ENCODE data around the gene FMN2. TPM values are rescaled to one million over a fixed set of nuclear protein-coding genes. Genes with fewer than 3 reads are reported as not detected.

Gene FMN2
- total RNA-seq, 4 donors from 2014 or later, result 3.6 to 35.5 (median 5.6) TPM

DNA sequence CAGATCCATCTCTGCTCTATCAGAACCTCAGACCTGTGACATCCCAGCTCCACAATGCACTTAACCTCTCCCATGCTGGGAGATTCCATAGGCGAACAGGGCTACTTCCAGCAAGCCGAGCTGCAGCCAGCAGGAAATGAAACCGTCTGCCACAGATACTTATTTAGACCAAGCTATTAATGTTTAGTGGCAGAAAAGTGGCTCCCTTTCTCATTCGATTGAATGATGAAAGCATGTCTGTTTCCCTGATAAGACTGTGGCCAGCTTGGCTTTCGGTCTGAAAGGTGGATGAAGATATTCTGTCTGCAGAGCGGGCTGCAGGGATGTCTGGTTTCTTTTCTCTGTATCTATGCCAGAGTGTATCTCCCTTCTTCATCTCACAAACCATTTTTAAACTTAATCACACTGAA lies 373.9 kb downstream of the FMN2 start:
- in situ Hi-C loops (cut with MboI; ENCODE audit: low pct_ligation_motif_present in 1 of 4, low pct_unique_long_range_greater_than_20kb in 1 of 4, low sequenced_read_pairs in 3 of 4) (no loop called here), intact Hi-C loops (cut with DNase I; ENCODE audit: low total_unique reads) (no loop called here)
- peak overlapping the region in 1 of 4 donors; percentile 18 for H3K4me3 ChIP-seq
- 48 to 59% methylated on average over 6 of the region's 6 CpGs for WGBS, 2 donors (ENCODE audit: low coverage in 1 of 2)
- no peak overlapping the region for H3K27ac ChIP-seq
- DNase-seq, result no peak
- H3K9me3 ChIP-seq, result no peaks in the 10 kb centered on the region
- TF ChIP-seq POLR2AphosphoS5 (IDR thresholded peaks at IDR 0.05) (no peak), POLR2A (IDR thresholded peaks at IDR 0.05) (no peak), EP300 (IDR thresholded peaks at IDR 0.05; ENCODE audit: low read depth) (no peak)
- TF ChIP-seq, protein P1, sequence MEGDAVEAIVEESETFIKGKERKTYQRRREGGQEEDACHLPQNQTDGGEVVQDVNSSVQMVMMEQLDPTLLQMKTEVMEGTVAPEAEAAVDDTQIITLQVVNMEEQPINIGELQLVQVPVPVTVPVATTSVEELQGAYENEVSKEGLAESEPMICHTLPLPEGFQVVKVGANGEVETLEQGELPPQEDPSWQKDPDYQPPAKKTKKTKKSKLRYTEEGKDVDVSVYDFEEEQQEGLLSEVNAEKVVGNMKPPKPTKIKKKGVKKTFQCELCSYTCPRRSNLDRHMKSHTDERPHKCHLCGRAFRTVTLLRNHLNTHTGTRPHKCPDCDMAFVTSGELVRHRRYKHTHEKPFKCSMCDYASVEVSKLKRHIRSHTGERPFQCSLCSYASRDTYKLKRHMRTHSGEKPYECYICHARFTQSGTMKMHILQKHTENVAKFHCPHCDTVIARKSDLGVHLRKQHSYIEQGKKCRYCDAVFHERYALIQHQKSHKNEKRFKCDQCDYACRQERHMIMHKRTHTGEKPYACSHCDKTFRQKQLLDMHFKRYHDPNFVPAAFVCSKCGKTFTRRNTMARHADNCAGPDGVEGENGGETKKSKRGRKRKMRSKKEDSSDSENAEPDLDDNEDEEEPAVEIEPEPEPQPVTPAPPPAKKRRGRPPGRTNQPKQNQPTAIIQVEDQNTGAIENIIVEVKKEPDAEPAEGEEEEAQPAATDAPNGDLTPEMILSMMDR (IDR thresholded peaks at IDR 0.05), result no peak
- H3K27me3 ChIP-seq, result no peaks in the 10 kb centered on the region
- peaks cover 0 to 17% (median 7%) of the 10 kb centered on the region in 4 donors for H3K4me1 ChIP-seq
- no peaks in the 10 kb centered on the region for H3K36me3 ChIP-seq

DNA sequence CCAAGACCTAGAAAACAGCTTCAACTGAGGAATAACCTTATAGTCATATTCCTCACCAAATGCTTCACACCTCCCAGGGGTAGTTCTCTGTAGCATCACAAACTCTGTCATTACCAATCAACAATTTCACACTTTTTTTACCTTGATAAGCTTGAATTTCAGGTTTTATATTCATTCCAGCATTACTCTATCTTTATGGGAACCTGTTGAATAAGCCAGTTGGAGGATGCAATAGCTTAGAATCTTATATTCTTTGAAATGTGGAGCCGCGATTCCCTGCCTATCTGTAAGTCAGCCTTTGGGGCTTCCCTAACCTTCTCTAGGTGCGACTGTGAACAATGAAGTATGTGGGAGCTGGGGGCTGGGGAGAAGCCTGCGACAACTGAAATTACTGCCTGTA lies 374.8 kb downstream of the FMN2 start:
- no peaks in the 10 kb centered on the region for H3K27me3 ChIP-seq
- peaks cover 0 to 17% (median 7%) of the 10 kb centered on the region in 4 donors for H3K4me1 ChIP-seq
- 83 to 92% methylated on average over 4 of the region's 4 CpGs for WGBS, 2 donors (ENCODE audit: low coverage in 1 of 2)
- H3K9me3 ChIP-seq, result no peaks in the 10 kb centered on the region
- intact Hi-C loops (cut with DNase I; ENCODE audit: low total_unique reads) (no loop called here), in situ Hi-C loops (cut with MboI; ENCODE audit: low pct_ligation_motif_present in 1 of 4, low pct_unique_long_range_greater_than_20kb in 1 of 4, low sequenced_read_pairs in 3 of 4) (no loop called here)
- DNase-seq, result no peak
- no peak overlapping the region for H3K4me3 ChIP-seq
- H3K36me3 ChIP-seq, result no peaks in the 10 kb centered on the region
- no peak for TF ChIP-seq EP300 (IDR thresholded peaks at IDR 0.05; ENCODE audit: low read depth)
- TF ChIP-seq, protein P1 (IDR thresholded peaks at IDR 0.05), result no peak
- TF ChIP-seq POLR2AphosphoS5 (IDR thresholded peaks at IDR 0.05), result no peak
- TF ChIP-seq POLR2A (IDR thresholded peaks at IDR 0.05), result no peak
- H3K27ac ChIP-seq, result no peak overlapping the region

DNA sequence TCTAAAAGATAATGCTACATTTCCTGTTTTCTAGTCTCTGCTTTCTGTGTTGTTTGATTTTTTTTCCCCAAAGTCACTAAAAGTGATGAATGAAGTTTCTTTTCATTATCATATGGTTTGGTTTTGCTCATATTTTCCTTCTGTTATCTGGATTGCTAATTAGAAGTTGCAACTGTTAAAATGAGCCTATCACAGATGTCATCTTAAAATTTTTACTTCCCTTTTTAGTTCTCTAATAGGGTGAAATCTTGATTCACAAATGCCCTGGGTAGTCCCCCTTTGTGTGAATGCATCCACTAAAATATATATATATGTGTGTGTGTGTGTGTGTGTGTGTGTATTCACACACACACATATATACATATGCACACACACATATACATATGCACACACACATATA lies 376.2 kb downstream of the FMN2 start:
- in situ Hi-C loops (cut with MboI; ENCODE audit: low pct_ligation_motif_present in 1 of 4, low pct_unique_long_range_greater_than_20kb in 1 of 4, low sequenced_read_pairs in 3 of 4), result no loop called here
- DNase-seq, result no peak
- H3K9me3 ChIP-seq, result no peaks in the 10 kb centered on the region
- intact Hi-C loops (cut with DNase I; ENCODE audit: low total_unique reads), result no loop called here
- H3K27ac ChIP-seq, result no peak overlapping the region
- H3K4me1 ChIP-seq, result peaks cover 0 to 5% (median 0%) of the 10 kb centered on the region in 4 donors
- H3K36me3 ChIP-seq, result no peaks in the 10 kb centered on the region
- no peak for TF ChIP-seq EP300 (IDR thresholded peaks at IDR 0.05; ENCODE audit: low read depth)
- TF ChIP-seq, protein P1 (IDR thresholded peaks at IDR 0.05), result no peak
- TF ChIP-seq POLR2A (IDR thresholded peaks at IDR 0.05), result no peak
- TF ChIP-seq POLR2AphosphoS5 (IDR thresholded peaks at IDR 0.05), result no peak
- no peaks in the 10 kb centered on the region for H3K27me3 ChIP-seq
- no peak overlapping the region for H3K4me3 ChIP-seq

DNA sequence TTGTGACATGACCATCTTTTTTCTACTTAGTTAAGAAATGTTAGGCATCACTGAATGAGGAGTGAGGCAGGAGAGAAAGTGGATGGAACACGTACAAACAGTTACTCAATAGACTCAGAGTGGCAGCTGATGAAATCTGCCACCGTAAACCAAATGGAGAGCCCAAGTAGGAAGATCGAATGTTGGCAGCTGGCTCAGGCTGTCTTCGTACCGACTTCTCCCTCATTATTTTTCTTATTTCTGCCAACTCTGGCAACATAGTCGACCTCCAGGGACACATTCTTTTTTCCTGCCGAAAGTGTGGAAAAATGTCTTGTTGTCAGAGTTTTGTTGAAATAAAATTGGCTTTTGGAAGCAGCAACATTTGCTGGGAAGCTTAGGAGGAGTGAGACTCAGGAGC lies 377.0 kb downstream of the FMN2 start:
- Histone ChIP-seq H3K27me3 (no peaks in the 10 kb centered on the region), H3K27ac (no peak overlapping the region), H3K9me3 (no peaks in the 10 kb centered on the region), H3K4me1 (no peaks in the 10 kb centered on the region), H3K36me3 (no peaks in the 10 kb centered on the region), H3K4me3 (no peak overlapping the region)
- TF ChIP-seq POLR2A (IDR thresholded peaks at IDR 0.05), result no peak
- no peak for TF ChIP-seq POLR2AphosphoS5 (IDR thresholded peaks at IDR 0.05)
- TF ChIP-seq EP300 (IDR thresholded peaks at IDR 0.05; ENCODE audit: low read depth), result no peak
- TF ChIP-seq, protein P1 (IDR thresholded peaks at IDR 0.05), result no peak
- no peak for DNase-seq
- intact Hi-C loops (cut with DNase I; ENCODE audit: low total_unique reads), result no loop called here
- in situ Hi-C loops (cut with MboI; ENCODE audit: low pct_ligation_motif_present in 1 of 4, low pct_unique_long_range_greater_than_20kb in 1 of 4, low sequenced_read_pairs in 3 of 4), result no loop called here
- WGBS, 2 donors (ENCODE audit: low coverage in 1 of 2), result 49 to 79% methylated on average over 7 of the region's 7 CpGs
